ENCODE measurements around the gene ANXA11.

- no peak for TF ChIP-seq CTCF (IDR thresholded peaks at IDR 0.05; ENCODE audit: poor library complexity)
- no peak for TF ChIP-seq EZH2 (IDR thresholded peaks at IDR 0.05; ENCODE audit: borderline replicate concordance)
Observed at GRCh38 chr10:80104066-80104926, 101.0 kb downstream of the ANXA11 start.

All from hepatocyte (in vitro differentiated cells).